SK-N-SH (cell line): ENCODE data around the gene ZFP14. TPM values are rescaled to one million over a fixed set of nuclear protein-coding genes. Genes with fewer than 3 reads are reported as not detected.

Experiments used
- CTCF ChIA-PET: fragments of 300-600, 350-600 bp; formaldehyde crosslinking; extraction: SDS; loops from one replicate; lab custom pipeline; 2021; lab: Yijun Ruan, JAX
- POLR2A ChIA-PET: fragments of 350-600 bp; sonication (Branson Sonifier 250); formaldehyde crosslinking; extraction: SDS; loops from one replicate; lab custom pipeline; 2020; ENCODE audit warnings: antibody characterized with exemption, inconsistent platforms; lab: Yijun Ruan, JAX
- DNase-seq: peaks from one replicate; pipeline ENCODE4 v3.0.0; 2012
- H2AFZ ChIP-seq: fragments of 200-600 bp; sonication (generic); 2 replicates; pipeline ENCODE4 v1.8.1; 2016; ENCODE audit warnings: antibody characterized with exemption, mild to moderate bottlenecking, low read depth
- H3F3A ChIP-seq: fragments of 200-600 bp; sonication (generic); replicated peaks from 2 replicates; pipeline ENCODE3; 2016; ENCODE audit warnings: antibody characterized with exemption, mild to moderate bottlenecking; ENCODE audit not compliant: insufficient read depth
- H3K27ac ChIP-seq, 2 experiments: fragments of 200-500 bp in 1 of 2; fragments of 200-600 bp in 1 of 2; sonication (Bioruptor generic) in 1 of 2; sonication (generic), shearing (Covaris generic) in 1 of 2; 2 replicates each; pipeline versions ENCODE4 v1.5.1 to v1.6.1; 2014 to 2016; ENCODE audit warnings: low read depth in 2 of 2, inconsistent platforms in 1 of 2, low read length in 1 of 2, mild to moderate bottlenecking in 1 of 2, mixed read lengths in 1 of 2
- H3K27me3 ChIP-seq: fragments of 200-600 bp; sonication (generic), shearing (Covaris generic); 2 replicates; pipeline ENCODE4 v1.6.1; 2016; ENCODE audit warnings: mixed run types; ENCODE audit not compliant: insufficient read depth
- H3K36me3 ChIP-seq, 2 experiments: fragments of 200-500 bp in 1 of 2; fragments of 200-600 bp in 1 of 2; sonication (Bioruptor generic) in 1 of 2; sonication (generic) in 1 of 2; replicated peaks in 1 of 2; 2 replicates each; pipeline versions ENCODE3 to v1.5.1; 2014 to 2016; ENCODE audit warnings: low read length in 1 of 2, mild to moderate bottlenecking in 1 of 2; ENCODE audit not compliant: insufficient read depth in 2 of 2, control insufficient read depth in 1 of 2
- H3K4me1 ChIP-seq, 2 experiments: fragments of 200-500 bp in 1 of 2; fragments of 200-600 bp in 1 of 2; sonication (Bioruptor generic) in 1 of 2; sonication (generic), shearing (Covaris generic) in 1 of 2; 2 replicates each; pipeline versions ENCODE4 v1.5.1 to v1.6.1; 2014 to 2016; ENCODE audit warnings: low read depth in 1 of 2, low read length in 1 of 2, mixed run types in 1 of 2; ENCODE audit not compliant: insufficient read depth in 2 of 2, control insufficient read depth in 1 of 2
- H3K4me2 ChIP-seq: fragments of 200-600 bp; sonication (generic), shearing (Covaris generic); 2 replicates; pipeline ENCODE4 v1.6.1; 2017; ENCODE audit warnings: mixed run types
- H3K4me3 ChIP-seq, 2 experiments: fragments of 200-500 bp in 1 of 2; fragments of 200-600 bp in 1 of 2; sonication (Bioruptor generic) in 1 of 2; sonication (generic), shearing (Covaris generic) in 1 of 2; 2 replicates each; pipeline versions ENCODE4 v1.5.1 to v1.8.1; 2014 to 2016; ENCODE audit warnings: low read depth in 2 of 2, inconsistent platforms in 1 of 2, low read length in 1 of 2, mild to moderate bottlenecking in 1 of 2, mixed read lengths in 1 of 2, moderate library complexity in 1 of 2
- H3K79me2 ChIP-seq: fragments of 200-600 bp; sonication (generic); 2 replicates; pipeline ENCODE4 v1.8.1; 2017; ENCODE audit warnings: mild to moderate bottlenecking; ENCODE audit not compliant: insufficient read depth
- H3K9ac ChIP-seq: fragments of 200-600 bp; sonication (generic); 2 replicates; pipeline ENCODE4 v1.6.1; 2017; ENCODE audit warnings: mixed run types
- H3K9me2 ChIP-seq: fragments of 200-600 bp; sonication (generic); 2 replicates; pipeline ENCODE4 v1.6.1; 2017; ENCODE audit warnings: mixed run types
- H3K9me3 ChIP-seq: fragments of 200-600 bp; sonication (generic); 2 replicates; pipeline ENCODE4 v1.6.1; 2017; ENCODE audit warnings: mixed run types, mild to moderate bottlenecking, moderate library complexity
- H4K20me1 ChIP-seq: fragments of 200-600 bp; sonication (generic); 2 replicates; pipeline ENCODE4 v1.6.1; 2017; ENCODE audit warnings: mild to moderate bottlenecking, mixed run types; ENCODE audit not compliant: insufficient read depth
- CHD2 ChIP-seq: fragments of 150-350 bp; IDR thresholded peaks from 2 replicates; pipeline ENCODE4 v1.6.1; 2018; ENCODE audit warnings: low read length; ENCODE audit not compliant: partially characterized antibody
- ELF1 ChIP-seq: IDR thresholded peaks from 2 replicates; pipeline ENCODE4 v1.4.0; 2012
- FOXJ3 ChIP-seq: sonication (generic); formaldehyde crosslinking; IDR thresholded peaks from 2 replicates; pipeline ENCODE4 v1.5.1; 2020; ENCODE audit warnings: mild to moderate bottlenecking, missing genetic modification reagents
- FOXM1 ChIP-seq: IDR thresholded peaks from 2 replicates; pipeline ENCODE4 v1.4.0; 2012; ENCODE audit warnings: low read depth, mild to moderate bottlenecking
- GABPA ChIP-seq: IDR thresholded peaks from 2 replicates; pipeline ENCODE4 v1.4.0; 2012; ENCODE audit warnings: low read depth, mild to moderate bottlenecking
- IRF3 ChIP-seq: fragments of 150-350 bp; IDR thresholded peaks from 2 replicates; pipeline ENCODE4 v1.6.1; 2016; ENCODE audit warnings: mild to moderate bottlenecking, low read depth, low read length
- JUND ChIP-seq: IDR thresholded peaks from 2 replicates; pipeline ENCODE4 v1.4.0; 2012
- MAX ChIP-seq: IDR thresholded peaks from 2 replicates; pipeline ENCODE4 v1.4.0; 2012; ENCODE audit warnings: low read depth
- MXI1 ChIP-seq: IDR thresholded peaks from 2 replicates; pipeline ENCODE4 v1.6.1; 2012; ENCODE audit warnings: mild to moderate bottlenecking, low read depth, low read length, improper control_type of control experiment
- NFIC ChIP-seq: IDR thresholded peaks from 2 replicates; pipeline ENCODE4 v1.4.0; 2012; ENCODE audit warnings: borderline replicate concordance
- PBX3 ChIP-seq: IDR thresholded peaks from 2 replicates; pipeline ENCODE4; 2012
- POLR2AphosphoS5 ChIP-seq: IDR thresholded peaks from 2 replicates; pipeline ENCODE4 v1.6.1; 2012; ENCODE audit warnings: low read depth, low read length
- RAD21 ChIP-seq: IDR thresholded peaks from 2 replicates; pipeline ENCODE4 v1.6.1; 2012; ENCODE audit warnings: mild to moderate bottlenecking, low read length
- REST ChIP-seq: IDR thresholded peaks from 2 replicates; pipeline ENCODE4 v1.6.1; 2012; ENCODE audit warnings: mild to moderate bottlenecking, low read depth, low read length, moderate library complexity
- RFX5 ChIP-seq: IDR thresholded peaks from 2 replicates; pipeline ENCODE4 v1.6.1; 2012; ENCODE audit warnings: mild to moderate bottlenecking, improper control_type of control experiment, low read length
- SIN3A ChIP-seq: IDR thresholded peaks from 2 replicates; pipeline ENCODE4 v1.6.1; 2012; ENCODE audit warnings: low read depth, mild to moderate bottlenecking, low read length, moderate library complexity, borderline replicate concordance
- TAF1 ChIP-seq: IDR thresholded peaks from 2 replicates; pipeline ENCODE4 v1.6.1; 2012; ENCODE audit warnings: low read depth, mild to moderate bottlenecking, low read length, moderate library complexity, borderline replicate concordance
- TCF12 ChIP-seq: IDR thresholded peaks from 2 replicates; pipeline ENCODE4 v1.4.0; 2012
- USF1 ChIP-seq: IDR thresholded peaks from 2 replicates; pipeline ENCODE4 v1.4.0; 2012; ENCODE audit warnings: low read depth, borderline replicate concordance
- USF2 ChIP-seq: fragments of 150-350 bp; IDR thresholded peaks from 2 replicates; pipeline ENCODE4 v1.6.1; 2017; ENCODE audit warnings: antibody characterized with exemption, low read length, low read depth, borderline replicate concordance
- YY1 ChIP-seq: IDR thresholded peaks from 2 replicates; pipeline ENCODE4 v1.4.0; 2012; ENCODE audit warnings: low read depth, mild to moderate bottlenecking
- WGBS: methylation state at CpG from one replicate; pipeline ENCODE4 v1.1.6; 2017; ENCODE audit warnings: low lambda C conversion rate; 5-methylcytosine and 5-hydroxymethylcytosine counted together
- polyA plus RNA-seq, 3 experiments: library from polyadenylated mRNA; depleted of rRNA; stranded (reverse); fragments of >200 nt; gene quantifications; 2 replicates each; pipeline ENCODE4 v1.2.3, GENCODE V29; 2012

Gene ZFP14
- polyA plus RNA-seq, 1 of the 3 experiments (the other 2 are of a cell fraction), result 1.1 TPM

GRCh38 chr19:36340786-36341372 lies 38.1 kb downstream of the ZFP14 start (continued):
- TF ChIP-seq USF2 (no peak), CHD2 (no peak), ELF1 (no peak), YY1 (no peak), FOXJ3 (CRISPR knock-in tag) (no peak)

- CTCF ChIA-PET, result no interaction called here
Measured at GRCh38 chr19:36331353-36332228, 47.4 kb downstream of the ZFP14 start.

More at GRCh38 chr19:36331353-36332228, 47.4 kb downstream of the ZFP14 start:
- H3K27me3 ChIP-seq, result no peaks in the 10 kb centered on the region
- peak overlapping the region; percentile 95 for H2AFZ ChIP-seq
- peaks cover 3% of the 10 kb centered on the region for H3F3A ChIP-seq
- peak overlapping the region; percentile 82 to 89 for H3K4me3 ChIP-seq
- H3K4me2 ChIP-seq, result peak overlapping the region; percentile 76
- DNase-seq, result peak; percentile 88
- peak overlapping the region; percentile 56 for H3K9ac ChIP-seq
- WGBS, result 7% methylated on average over 35 of the region's 43 CpGs
- H3K4me1 ChIP-seq, result peaks cover 4 to 14% of the 10 kb centered on the region in 2 experiments; a peak in 2 of 4 replicates
- H4K20me1 ChIP-seq, result no peaks in the 10 kb centered on the region
- H3K79me2 ChIP-seq, result peaks cover 16% of the 10 kb centered on the region; the same call in 1 of the 2 replicates
- no peaks in the 10 kb centered on the region for H3K9me2 ChIP-seq
- peak overlapping the region in 1 of 2 experiments; percentile 86; a peak in 2 of 4 replicates for H3K27ac ChIP-seq
- no peak for TF ChIP-seq FOXM1
- no peak for TF ChIP-seq JUND
- peak; percentile 98 for TF ChIP-seq MAX
- no peak for TF ChIP-seq USF1
- TF ChIP-seq POLR2AphosphoS5, result peak; percentile 69; the same call in 1 of the 2 replicates
- peak; percentile 44; the same call in 1 of the 2 replicates for TF ChIP-seq SIN3A
- TF ChIP-seq FOXJ3 (CRISPR knock-in tag), result no peak
- TF ChIP-seq IRF3, result peak; percentile 76
- peak; percentile 36; the same call in 1 of the 2 replicates for TF ChIP-seq TAF1
- no peak for TF ChIP-seq RAD21
- TF ChIP-seq GABPA, result peak; percentile 94
- TF ChIP-seq MXI1, result peak; percentile 89
- TF ChIP-seq PBX3, result peak; percentile 97
- TF ChIP-seq TCF12, result peak; percentile 29; the same call in 1 of the 2 replicates
- TF ChIP-seq NFIC, result no peak
- no peak for TF ChIP-seq YY1
- no peak for TF ChIP-seq REST
- TF ChIP-seq RFX5, result peak; percentile 99
- TF ChIP-seq CHD2, result peak; percentile 41
- TF ChIP-seq ELF1, result 0 out of 2 replicates have a peak, but pooled peaks have one; percentile 40
- no peaks in the 10 kb centered on the region for H3K9me3 ChIP-seq
- H3K36me3 ChIP-seq, result peaks cover 14 to 28% of the 10 kb centered on the region in 2 experiments
- POLR2A ChIA-PET, result no interaction called here
